Heart left ventricle (tissue), 13 donors: Measurements from ENCODE around the gene VSTM1.

ENCODE experiments used
- CTCF ChIP-seq, 12 donors: fragments of 200-600 bp; sonication (generic) in 4 of 12; IDR thresholded peaks; one replicate each; pipeline versions ENCODE4 v1.5.0 to v1.8.0; 2018 to 2022; ENCODE audit warnings: antibody characterized with exemption in 12 of 12, mild to moderate bottlenecking in 5 of 12
- POLR2A ChIP-seq, 2 donors: fragments of 450-650 bp; IDR thresholded peaks; one replicate each; pipeline ENCODE4 v1.6.1; 2017; ENCODE audit warnings: antibody characterized with exemption in 2 of 2, mild to moderate bottlenecking in 2 of 2, moderate library complexity in 2 of 2
- donor health status: ischemic (EF 13 %, LVEDD 7.1; RV severe dilation, severe dysfunction).
- donor health status: DM: no; HTN: yes; CAD: no.
- donor health status: DM: no; HTN: no; CAD: no.
- donor health status: ischemic (EF 25% LVEDD 6.9; RV normal size, moderate dysfunction).
- donor health status: ischemic (EF 25% LVEDD 5.7; RV mildly dilated, moderate dysfunction).
- donor health status: ischemic (EF 35%, LVEDD 5.7; RV mildly dilated, moderate dysfunction).
- donor health status: nonischemic (EF 11% LVEDD 7.7; RV severe dilation, severe dysfunction).
- donor health status: DM: yes; HTN: yes; CAD: no.
- donor health status: PGD.
- donor health status: ischemic (EF 29% LVEDD 5.4; RV normal size, mild dysfunction).
- donor health status: nonischemic (EF 23%, LVEDD 6.1; RV moderate dilation, normal function).

- TF ChIP-seq CTCF (IDR thresholded peaks at IDR 0.05) (no peak), POLR2A (IDR thresholded peaks at IDR 0.05) (no peak)
Measured at GRCh38 chr19:54017261-54017660, 46.4 kb downstream of the VSTM1 start.
